SKM-1 (cell line): ENCODE results near the gene PTGDR.

ENCODE experiments used
- DNase-seq: peaks from one replicate; lab custom pipeline; 2025; ENCODE audit not compliant: unreplicated experiment; lab: John Stamatoyannopoulos, UW

PTGDR gene

GRCh38 chr14:52307905-52308304, 40.4 kb downstream of the PTGDR start:
- no peak for DNase-seq

GRCh38 chr14:52310541-52310940, 43.0 kb downstream of the PTGDR start:
- DNase-seq = no peak

- DNase-seq = no peak
Measured at GRCh38 chr14:52312931-52313355, 45.4 kb downstream of the PTGDR start.

GRCh38 chr14:52313462-52313861, 46.0 kb downstream of the PTGDR start:
- no peak for DNase-seq

- no peak for DNase-seq
Measured at GRCh38 chr14:52313903-52314594, 46.6 kb downstream of the PTGDR start, which contains the start of gene PTGER2. Gene PTGER2 (plus strand): TSS chr14:52314312. CDS start chr14:52314549, 237 bp downstream.

- no peak for DNase-seq
Measured at GRCh38 chr14:52314595-52315354, 47.3 kb downstream of the PTGDR start.

- DNase-seq = no peak
Measured at GRCh38 chr14:52315355-52315718, 47.8 kb downstream of the PTGDR start.

GRCh38 chr14:52318062-52318461, 50.6 kb downstream of the PTGDR start:
- no peak for DNase-seq

- DNase-seq = no peak
Measured at GRCh38 chr14:52318826-52319645, 51.5 kb downstream of the PTGDR start.

GRCh38 chr14:52319919-52320318, 52.4 kb downstream of the PTGDR start:
- no peak for DNase-seq

GRCh38 chr14:52325126-52325525, 57.6 kb downstream of the PTGDR start:
- peak; percentile 30 for DNase-seq

- DNase-seq = no peak
Measured at GRCh38 chr14:52325630-52326029, 58.1 kb downstream of the PTGDR start.
